HEK293T (cell line): ENCODE results near the gene TWNK.

Experiments used
- CTBP1 ChIP-seq: fragments of 450-650 bp; IDR thresholded peaks from 2 replicates; pipeline ENCODE4 v1.6.1; 2016; ENCODE audit warnings: borderline replicate concordance
- ZNF384 ChIP-seq: fragments of 450-650 bp; IDR thresholded peaks from 2 replicates; pipeline ENCODE4 v1.6.1; 2016

DNA sequence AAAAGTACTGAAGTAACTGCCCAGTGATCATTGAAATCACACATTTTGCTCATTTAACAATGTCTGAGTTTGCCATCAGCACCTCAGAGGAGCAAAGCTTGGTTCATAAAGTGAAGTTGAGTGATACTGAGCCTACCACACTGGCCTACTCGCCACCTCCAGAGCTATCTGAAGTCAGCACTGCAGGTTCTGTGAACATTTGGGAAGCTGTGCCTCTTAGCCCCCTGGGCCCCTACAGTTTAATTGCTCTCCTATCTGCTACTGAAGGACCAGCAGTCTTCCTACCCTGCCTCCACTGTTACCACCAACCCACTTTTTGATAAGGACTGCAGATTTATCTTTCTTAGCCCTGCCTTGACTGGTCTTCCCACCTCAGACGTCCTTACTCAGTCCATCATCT, 20.0 kb upstream of the TWNK start:
- TF ChIP-seq ZNF384 (no peak), CTBP1 (no peak)
